CD4-positive, alpha-beta T cell (primary cell): Measurements from ENCODE around the gene GNAO1. TPM values are rescaled to one million over a fixed set of nuclear protein-coding genes. Genes with fewer than 3 reads are reported as not detected.

Source experiments
- ATAC-seq: fragments of 200-7000 bp; cut with Tn5 transposase; one replicate; pipeline ENCODE4 v1.10.0; 2022; ENCODE audit warnings: mild to moderate bottlenecking; ENCODE audit not compliant: poor library complexity
- CTCF ChIA-PET: fragments of 350-600 bp; sonication (Branson Sonifier 250); formaldehyde crosslinking; loops from one replicate; lab custom pipeline; 2021; ENCODE audit warnings: antibody characterized with exemption, inconsistent platforms; lab: Charles Lee
- POLR2A ChIA-PET: fragments of 350-600 bp; sonication (Branson Sonifier 250); formaldehyde crosslinking; loops from one replicate; lab custom pipeline; 2021; ENCODE audit warnings: antibody characterized with exemption, inconsistent platforms; lab: Charles Lee
- DNase-seq, 14 experiments: peaks; one replicate each; pipeline ENCODE4 v3.0.0-alpha.2; 2013 to 2020; ENCODE audit warnings: mixed read lengths in 2 of 14
- H3K27ac ChIP-seq, 2 donors: one replicate each; pipeline versions ENCODE4 v1.5.1 to v1.7.0; 2013; ENCODE audit warnings: low read length in 2 of 2, low read depth in 1 of 2, mild to moderate bottlenecking in 1 of 2
- H3K27me3 ChIP-seq, 2 experiments: 1 replicate in 1 of 2; 2 replicates in 1 of 2; pipeline versions ENCODE4 v1.6.1 to v1.7.0; 2013; ENCODE audit warnings: low read length in 2 of 2, control low read depth in 1 of 2, mild to moderate bottlenecking in 1 of 2, moderate library complexity in 1 of 2; ENCODE audit not compliant: insufficient read depth in 2 of 2, control insufficient read depth in 1 of 2
- H3K36me3 ChIP-seq: one replicate; pipeline ENCODE4 v1.6.1; 2013; ENCODE audit warnings: low read length, control low read depth; ENCODE audit not compliant: insufficient read depth
- H3K4me1 ChIP-seq: one replicate; pipeline ENCODE4 v1.6.1; 2013; ENCODE audit warnings: low read length, control low read depth; ENCODE audit not compliant: insufficient read depth
- H3K4me3 ChIP-seq: one replicate; pipeline ENCODE4 v1.5.1; 2013; ENCODE audit warnings: mild to moderate bottlenecking, low read length, moderate library complexity
- H3K9me3 ChIP-seq, 2 experiments: 1 replicate in 1 of 2; 2 replicates in 1 of 2; pipeline versions ENCODE4 v1.6.1 to v1.7.0; 2013; ENCODE audit warnings: low read length in 2 of 2, mild to moderate bottlenecking in 2 of 2, control low read depth in 1 of 2, moderate library complexity in 1 of 2; ENCODE audit not compliant: control insufficient read depth in 1 of 2, insufficient read depth in 1 of 2
- H3K27ac Mint-ChIP-seq: one replicate; pipeline ENCODE4 v1.8.0; 2020; ENCODE audit warnings: mixed read lengths
- H3K27me3 Mint-ChIP-seq: one replicate; pipeline ENCODE4 v1.8.0; 2021; ENCODE audit warnings: mixed read lengths
- H3K36me3 Mint-ChIP-seq: one replicate; pipeline ENCODE4 v1.8.0; 2021; ENCODE audit warnings: low read depth, mixed read lengths
- H3K4me1 Mint-ChIP-seq: one replicate; pipeline ENCODE4 v1.8.0; 2021; ENCODE audit warnings: low read depth, mixed read lengths
- H3K4me3 Mint-ChIP-seq: one replicate; pipeline ENCODE4 v1.8.0; 2020; ENCODE audit warnings: mild to moderate bottlenecking, mixed read lengths
- H3K9me3 Mint-ChIP-seq: one replicate; pipeline ENCODE4 v1.8.0; 2020; ENCODE audit warnings: mixed read lengths
- CTCF ChIP-seq: fragments of 200-600 bp; IDR thresholded peaks from one replicate; pipeline ENCODE4 v1.8.0; 2022; ENCODE audit warnings: antibody characterized with exemption, mild to moderate bottlenecking
- intact Hi-C, 2 experiments: fragments of 100-400 bp; cut with DNase I in 1 of 2; cut with micrococcal nuclease in 1 of 2; formaldehyde crosslinking; loops; one replicate each; pipeline versions ENCODE4 v1.15.1 to v1.9.0; 2023 to 2025; cut with DNase I, micrococcal nuclease
- total RNA-seq, 174 experiments: library from RNA in 2 of 174; stranded (reverse) in 2 of 174; gene quantifications; one replicate each; pipeline ENCODE4 v1.2.3 and lab custom pipeline; 2021 to 2026

GNAO1 gene
- total RNA-seq, 2 experiments from 2014 or later = 7.3 to 7.9 TPM

GRCh38 chr16:56368545-56368944 is 177.3 kb downstream of the GNAO1 start:
- H3K9me3 ChIP-seq = no peaks in the 10 kb centered on the region
- Mint-ChIP-seq H3K27me3 (no peaks in the 10 kb centered on the region), H3K4me1 (peaks cover 16% of the 10 kb centered on the region), H3K4me3 (no peak overlapping the region), H3K36me3 (peaks cover 85% of the 10 kb centered on the region), H3K27ac (no peak overlapping the region), H3K9me3 (no peaks in the 10 kb centered on the region)
- no peak for DNase-seq
- ChIA-PET POLR2A (no interaction called here), CTCF (no interaction called here)
- intact Hi-C loops = no loop called here
- H3K27me3 ChIP-seq = no peaks in the 10 kb centered on the region
- TF ChIP-seq CTCF = no peak
- peaks cover 57% of the 10 kb centered on the region for H3K36me3 ChIP-seq
- no peak for ATAC-seq
- no peak overlapping the region for H3K4me3 ChIP-seq
- H3K27ac ChIP-seq = no peak overlapping the region
- H3K4me1 ChIP-seq = peaks cover 16% of the 10 kb centered on the region

GRCh38 chr16:56369202-56369601 is 177.9 kb downstream of the GNAO1 start:
- ChIA-PET POLR2A (no interaction called here), CTCF (no interaction called here)
- DNase-seq = no peak
- Mint-ChIP-seq H3K27me3 (no peaks in the 10 kb centered on the region), H3K36me3 (peaks cover 85% of the 10 kb centered on the region), H3K4me1 (peaks cover 16% of the 10 kb centered on the region), H3K4me3 (no peak overlapping the region), H3K9me3 (no peaks in the 10 kb centered on the region), H3K27ac (no peak overlapping the region)
- H3K4me1 ChIP-seq = peaks cover 16% of the 10 kb centered on the region
- no peak for ATAC-seq
- no peak for TF ChIP-seq CTCF
- H3K4me3 ChIP-seq = no peak overlapping the region
- no peaks in the 10 kb centered on the region for H3K9me3 ChIP-seq
- intact Hi-C loops = no loop called here
- H3K36me3 ChIP-seq = peaks cover 51% of the 10 kb centered on the region
- H3K27ac ChIP-seq = no peak overlapping the region
- H3K27me3 ChIP-seq = no peaks in the 10 kb centered on the region

GRCh38 chr16:56370185-56370874 is 179.0 kb downstream of the GNAO1 start:
- H3K4me1 Mint-ChIP-seq = peaks cover 16% of the 10 kb centered on the region
- ChIA-PET POLR2A (interaction anchor here (1.3 kb wide), 1 partner anchor 8 kb away, joined by 3 read pairs; no protein-coding TSS in a partner anchor), CTCF (no interaction called here)
- no peak for ATAC-seq
- Histone ChIP-seq H3K27me3 (no peaks in the 10 kb centered on the region), H3K4me1 (peaks cover 16% of the 10 kb centered on the region), H3K27ac (no peak overlapping the region), H3K36me3 (peaks cover 48% of the 10 kb centered on the region), H3K4me3 (no peak overlapping the region), H3K9me3 (no peaks in the 10 kb centered on the region)
- no peaks in the 10 kb centered on the region for H3K27me3 Mint-ChIP-seq
- DNase-seq = no peak
- H3K4me3 Mint-ChIP-seq = no peak overlapping the region
- no peak overlapping the region for H3K27ac Mint-ChIP-seq
- peaks cover 84% of the 10 kb centered on the region for H3K36me3 Mint-ChIP-seq
- no peaks in the 10 kb centered on the region for H3K9me3 Mint-ChIP-seq
- no peak for TF ChIP-seq CTCF
- intact Hi-C loops = no loop called here
